GM19452 (cell line): Measurements from ENCODE around the gene FBXL7.

Experiments
- ATAC-seq: cut with Tn5 transposase; IDR thresholded peaks from one replicate; pipeline ENCODE4 v1.9.1; 2021; ENCODE audit not compliant: unreplicated experiment

Gene FBXL7

GRCh38 chr5:15575666-15576065, 75.7 kb downstream of the FBXL7 start:
- no peak for ATAC-seq

- no peak for ATAC-seq
These were observed 77.2 kb downstream of the FBXL7 start for GRCh38 chr5:15577132-15577531.

- no peak for ATAC-seq
These were observed 77.9 kb downstream of the FBXL7 start for GRCh38 chr5:15577831-15578230.

- no peak for ATAC-seq
These were observed 79.4 kb downstream of the FBXL7 start for GRCh38 chr5:15579193-15579990.

GRCh38 chr5:15584528-15584927, 84.5 kb downstream of the FBXL7 start:
- ATAC-seq: no peak

- no peak for ATAC-seq
These were observed 85.1 kb downstream of the FBXL7 start for GRCh38 chr5:15585128-15585527.

- no peak for ATAC-seq
These were observed 86.0 kb downstream of the FBXL7 start for GRCh38 chr5:15585841-15586591.

- ATAC-seq: no peak
These were observed 87.9 kb downstream of the FBXL7 start for GRCh38 chr5:15587916-15588315.

GRCh38 chr5:15592728-15593127, 92.7 kb downstream of the FBXL7 start:
- no peak for ATAC-seq

- ATAC-seq: no peak
These were observed 95.1 kb downstream of the FBXL7 start for GRCh38 chr5:15594977-15595568.

GRCh38 chr5:15595929-15596328, 95.9 kb downstream of the FBXL7 start:
- no peak for ATAC-seq

GRCh38 chr5:15596936-15597335, 97.0 kb downstream of the FBXL7 start:
- ATAC-seq: no peak

GRCh38 chr5:15597804-15598203, 97.8 kb downstream of the FBXL7 start:
- ATAC-seq: no peak

GRCh38 chr5:15598294-15598902, 98.4 kb downstream of the FBXL7 start:
- no peak for ATAC-seq

- ATAC-seq: no peak
These were observed 100.1 kb downstream of the FBXL7 start for GRCh38 chr5:15600035-15600434.

GRCh38 chr5:15601274-15601673, 101.3 kb downstream of the FBXL7 start:
- no peak for ATAC-seq

GRCh38 chr5:15601853-15602252, 101.9 kb downstream of the FBXL7 start:
- no peak for ATAC-seq

- no peak for ATAC-seq
These were observed 105.0 kb downstream of the FBXL7 start for GRCh38 chr5:15604986-15605385.

- no peak for ATAC-seq
These were observed 106.2 kb downstream of the FBXL7 start for GRCh38 chr5:15606197-15606596.

GRCh38 chr5:15607076-15607475, 107.1 kb downstream of the FBXL7 start:
- no peak for ATAC-seq

- ATAC-seq: no peak
These were observed 109.2 kb downstream of the FBXL7 start for GRCh38 chr5:15609076-15609725.
